Activated naive CD4-positive, alpha-beta T cell treated with anti-CD3 and anti-CD28 coated beads, Interleukin-2, amount 50 U/mL, for 24 hours (primary cell): ENCODE measurements around the gene ZMIZ2.
"Not testable (repeated sequence)": the region's sequence is repeated elsewhere in the genome, so short reads cannot be mapped to it uniquely, and the experiment has no call there.

Experiments used
- H3K27ac Mint-ChIP-seq: one replicate; pipeline ENCODE4 v1.8.0; 2021; ENCODE audit warnings: mild to moderate bottlenecking, mixed read lengths
- H3K27me3 Mint-ChIP-seq: one replicate; pipeline ENCODE4 v1.8.0; 2021; ENCODE audit warnings: mixed read lengths
- H3K36me3 Mint-ChIP-seq: one replicate; pipeline ENCODE4 v1.8.0; 2021; ENCODE audit warnings: mixed read lengths
- H3K4me1 Mint-ChIP-seq: one replicate; pipeline ENCODE4 v1.8.0; 2021; ENCODE audit warnings: mixed read lengths
- H3K4me3 Mint-ChIP-seq: one replicate; pipeline ENCODE4 v1.8.0; 2021; ENCODE audit warnings: mild to moderate bottlenecking, mixed read lengths
- H3K9me3 Mint-ChIP-seq: one replicate; pipeline ENCODE4 v1.8.0; 2021; ENCODE audit warnings: mixed read lengths

The ZMIZ2 gene

DNA sequence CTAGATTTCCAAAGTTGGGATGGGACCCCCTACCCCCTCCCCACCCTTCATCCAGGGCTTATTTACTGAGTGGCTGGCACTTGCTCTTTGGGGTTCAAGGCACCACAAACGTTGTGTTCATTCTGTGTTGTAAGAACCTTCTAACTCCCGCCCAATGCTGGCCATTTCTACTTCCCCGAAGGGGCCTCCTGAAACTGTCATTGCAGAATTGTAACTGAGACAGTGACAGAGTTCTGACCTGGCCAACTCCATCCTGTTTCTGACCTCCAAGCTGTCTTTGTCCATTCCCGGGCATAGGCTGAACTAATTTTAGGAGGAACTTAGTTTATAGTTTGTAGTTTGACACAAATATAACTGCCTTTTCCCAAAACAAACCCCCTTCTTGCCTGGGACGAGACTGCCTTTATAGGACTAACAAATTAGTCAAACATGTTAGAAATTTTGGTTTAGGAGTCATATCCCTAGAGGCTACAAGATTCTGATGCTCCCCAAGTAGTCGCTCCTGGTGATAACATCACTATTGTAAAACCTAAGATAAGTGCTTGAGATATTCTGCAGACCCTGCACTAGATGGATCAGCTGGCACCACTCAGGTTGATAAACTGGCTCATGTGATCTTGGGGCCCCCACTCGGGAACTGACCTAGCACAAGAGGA, 34.8 kb upstream of the ZMIZ2 start:
- Mint-ChIP-seq H3K4me3 (no peak overlapping the region), H3K36me3 (no peaks in the 10 kb centered on the region), H3K4me1 (peaks cover 5% of the 10 kb centered on the region), H3K27ac (no peak overlapping the region), H3K9me3 (no peaks in the 10 kb centered on the region), H3K27me3 (no peaks in the 10 kb centered on the region)

GRCh38 chr7:44716205-44716604, 32.4 kb upstream of the ZMIZ2 start:
- Mint-ChIP-seq H3K27ac (no peak overlapping the region), H3K4me1 (peaks cover 5% of the 10 kb centered on the region), H3K9me3 (no peaks in the 10 kb centered on the region), H3K36me3 (no peaks in the 10 kb centered on the region), H3K27me3 (no peaks in the 10 kb centered on the region), H3K4me3 (no peak overlapping the region)

- no peak overlapping the region for H3K4me3 Mint-ChIP-seq
- no peak overlapping the region for H3K27ac Mint-ChIP-seq
- H3K36me3 Mint-ChIP-seq, result no peaks in the 10 kb centered on the region
- H3K27me3 Mint-ChIP-seq, result no peaks in the 10 kb centered on the region
- H3K4me1 Mint-ChIP-seq, result no peaks in the 10 kb centered on the region
- H3K9me3 Mint-ChIP-seq, result no peaks in the 10 kb centered on the region
Measured at GRCh38 chr7:44720301-44720700, 28.3 kb upstream of the ZMIZ2 start.

- H3K9me3 Mint-ChIP-seq, result no peaks in the 10 kb centered on the region
- H3K27ac Mint-ChIP-seq, result no peak overlapping the region
- no peaks in the 10 kb centered on the region for H3K4me1 Mint-ChIP-seq
- no peaks in the 10 kb centered on the region for H3K27me3 Mint-ChIP-seq
- no peaks in the 10 kb centered on the region for H3K36me3 Mint-ChIP-seq
- H3K4me3 Mint-ChIP-seq, result no peak overlapping the region
Measured at GRCh38 chr7:44724276-44724675, 24.4 kb upstream of the ZMIZ2 start.

- not testable (repeated sequence) for H3K4me3 Mint-ChIP-seq, H3K27ac Mint-ChIP-seq, H3K9me3 Mint-ChIP-seq, H3K36me3 Mint-ChIP-seq, H3K4me1 Mint-ChIP-seq, H3K27me3 Mint-ChIP-seq
Measured at GRCh38 chr7:44726250-44726649, 22.4 kb upstream of the ZMIZ2 start.

DNA sequence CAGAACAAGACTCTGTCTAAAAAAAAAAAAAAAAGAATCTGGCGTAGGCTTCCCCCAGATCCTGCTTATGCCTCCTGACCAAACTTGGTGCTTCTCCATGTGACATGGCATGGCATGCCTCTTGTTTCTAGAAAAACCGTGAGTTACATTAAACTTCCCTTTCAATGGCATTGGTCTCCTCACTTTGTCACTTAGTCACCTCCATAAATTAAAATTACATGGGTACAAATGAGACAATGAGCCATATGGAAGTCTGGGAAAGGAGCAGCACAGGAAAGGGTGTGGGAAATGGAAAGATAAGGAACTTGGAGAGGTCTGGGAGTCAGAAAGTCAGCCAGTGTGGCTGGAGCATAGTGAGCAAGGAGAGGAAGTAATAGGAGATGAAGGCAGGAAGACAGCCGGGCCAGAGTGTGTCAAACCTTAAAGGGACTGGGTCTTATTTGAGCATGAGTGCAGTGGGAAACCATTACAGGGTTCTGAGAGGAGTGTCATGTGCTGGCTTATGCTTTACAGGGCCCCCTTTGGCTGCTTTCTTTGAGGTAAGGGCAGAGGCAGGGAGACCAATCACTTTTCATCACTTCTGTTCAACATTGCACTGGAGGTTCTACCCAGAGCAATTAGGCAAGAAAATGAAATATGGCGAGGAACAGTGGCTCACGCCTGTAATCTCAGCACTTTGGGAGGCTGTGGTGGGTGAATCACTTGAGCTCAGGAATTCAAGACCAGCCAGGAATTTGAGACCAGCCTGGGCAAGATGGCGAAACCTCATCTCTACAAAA, 21.3 kb upstream of the ZMIZ2 start:
- no peaks in the 10 kb centered on the region for H3K27me3 Mint-ChIP-seq
- no peaks in the 10 kb centered on the region for H3K4me1 Mint-ChIP-seq
- no peaks in the 10 kb centered on the region for H3K36me3 Mint-ChIP-seq
- no peak overlapping the region for H3K4me3 Mint-ChIP-seq
- H3K27ac Mint-ChIP-seq, result no peak overlapping the region
- no peaks in the 10 kb centered on the region for H3K9me3 Mint-ChIP-seq

DNA sequence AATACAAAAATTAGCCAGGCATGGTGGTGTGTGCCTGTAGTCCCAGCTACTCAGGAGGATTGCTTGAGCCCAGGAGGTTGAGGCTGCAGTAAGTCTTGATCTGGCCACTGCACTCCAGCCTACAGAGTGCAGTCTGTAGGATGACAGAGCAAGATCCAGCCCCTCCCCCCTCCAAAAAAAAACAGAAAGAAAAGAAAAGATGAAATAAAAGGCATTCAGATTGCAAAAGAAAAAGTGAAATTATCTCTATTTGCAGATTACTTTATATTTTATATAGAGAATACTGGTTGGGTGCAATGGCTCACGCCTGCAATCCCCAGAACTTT, 20.7 kb upstream of the ZMIZ2 start:
- Mint-ChIP-seq H3K27ac (no peak overlapping the region), H3K36me3 (no peaks in the 10 kb centered on the region), H3K4me3 (no peak overlapping the region), H3K9me3 (no peaks in the 10 kb centered on the region), H3K27me3 (no peaks in the 10 kb centered on the region), H3K4me1 (no peaks in the 10 kb centered on the region)

- no peak overlapping the region for H3K27ac Mint-ChIP-seq
Measured at GRCh38 chr7:44729949-44730590, 18.6 kb upstream of the ZMIZ2 start.

DNA sequence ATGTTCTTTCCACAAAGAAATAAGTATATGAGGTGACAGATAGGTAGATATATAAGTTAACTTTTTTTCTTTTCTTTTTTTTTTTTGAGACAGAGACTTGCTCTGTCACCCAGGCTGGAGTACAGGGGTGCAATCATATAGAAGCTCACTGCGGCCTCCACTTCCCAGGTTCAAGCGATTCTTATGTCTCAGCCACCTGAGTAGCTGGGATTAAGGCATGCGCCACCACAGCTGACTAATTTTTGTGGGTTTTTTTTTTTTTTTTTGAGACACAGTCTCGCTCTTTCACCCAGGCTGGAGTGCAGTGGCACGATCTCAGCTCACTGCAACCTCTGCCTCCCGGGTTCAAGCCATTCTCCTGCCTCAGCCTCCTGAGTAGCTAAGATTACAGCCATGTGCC, 15.7 kb upstream of the ZMIZ2 start:
- H3K9me3 Mint-ChIP-seq, H3K4me3 Mint-ChIP-seq, H3K27ac Mint-ChIP-seq, H3K36me3 Mint-ChIP-seq, H3K27me3 Mint-ChIP-seq: not testable (repeated sequence)
- peaks cover 16% of the 10 kb centered on the region for H3K4me1 Mint-ChIP-seq

More at GRCh38 chr7:44729949-44730590, 18.6 kb upstream of the ZMIZ2 start:
- Mint-ChIP-seq H3K9me3 (no peaks in the 10 kb centered on the region), H3K4me3 (no peak overlapping the region), H3K4me1 (peaks cover 4% of the 10 kb centered on the region), H3K27me3 (no peaks in the 10 kb centered on the region), H3K36me3 (no peaks in the 10 kb centered on the region)

DNA sequence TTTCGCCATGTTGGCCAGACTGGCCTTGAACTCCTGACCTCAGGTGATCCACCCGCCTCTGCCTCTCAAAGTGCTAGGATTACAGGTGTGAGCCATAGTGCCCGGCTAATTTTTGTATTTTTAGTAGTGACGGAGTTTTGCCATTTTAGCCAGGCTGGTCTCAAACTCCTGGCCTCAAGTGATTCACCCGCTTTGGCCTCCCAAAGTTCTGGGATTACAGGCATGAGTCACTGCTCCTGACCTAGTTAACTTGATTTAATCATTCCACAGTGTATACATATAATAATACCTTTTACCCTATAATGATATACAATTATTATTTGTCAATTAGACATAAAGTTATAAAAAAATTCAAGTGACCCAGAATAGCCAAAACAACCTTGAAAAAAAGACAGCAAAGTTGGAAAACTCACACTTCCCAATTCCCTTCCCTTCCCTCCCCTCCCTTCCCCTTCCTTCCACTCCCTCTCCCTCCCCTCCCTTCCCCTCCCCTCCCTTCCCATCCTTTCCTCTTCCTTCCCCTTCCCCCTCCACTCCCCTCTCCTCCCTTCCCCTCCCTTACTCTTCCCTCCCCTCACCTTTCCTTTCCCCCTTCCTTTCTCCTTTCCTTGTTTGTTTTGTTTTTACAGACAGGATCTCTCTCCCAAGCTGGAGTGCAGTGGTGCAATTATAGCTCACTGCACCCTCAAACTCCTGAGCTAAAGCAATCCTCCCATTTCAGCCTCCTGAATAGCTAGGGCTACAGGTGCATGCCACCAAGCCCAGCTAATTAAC, 14.8 kb upstream of the ZMIZ2 start:
- Mint-ChIP-seq H3K36me3 (no peaks in the 10 kb centered on the region), H3K27ac (peak overlapping the region; percentile 41), H3K4me3 (no peak overlapping the region), H3K9me3 (no peaks in the 10 kb centered on the region), H3K27me3 (no peaks in the 10 kb centered on the region), H3K4me1 (peaks cover 16% of the 10 kb centered on the region)

DNA sequence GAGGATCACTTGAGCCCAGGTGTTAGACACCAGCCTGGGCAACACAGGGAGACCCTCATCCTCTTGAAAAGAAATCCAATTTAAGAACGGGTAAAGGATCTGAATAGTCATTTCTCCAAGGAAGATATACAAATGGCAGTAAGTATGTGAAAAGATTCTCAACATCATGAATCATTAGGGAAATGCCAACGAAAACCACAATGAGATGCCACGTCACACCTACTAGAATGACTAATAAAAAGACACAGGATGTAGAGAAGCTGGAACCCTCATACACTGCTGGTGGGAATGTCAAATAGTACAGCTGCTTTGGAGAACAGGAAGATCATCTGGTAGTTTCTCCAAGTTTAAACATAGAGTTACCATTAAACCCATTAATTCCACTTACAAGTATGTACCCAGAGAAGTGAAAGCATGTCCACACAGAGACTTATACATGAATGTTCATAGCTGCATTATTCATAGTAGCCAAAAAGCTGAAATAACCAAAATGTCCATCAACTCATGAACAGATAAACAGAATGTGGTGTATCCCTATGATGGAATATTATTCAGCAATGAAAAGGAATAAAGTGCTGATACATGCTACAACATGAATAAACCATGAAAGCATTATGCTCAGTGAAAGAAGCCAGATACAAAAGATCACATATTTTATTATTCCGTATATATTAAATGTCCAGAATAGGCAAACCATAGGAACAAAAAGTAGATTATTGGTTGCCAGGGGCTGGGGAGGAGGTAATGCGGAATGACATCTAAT, 13.1 kb upstream of the ZMIZ2 start:
- no peaks in the 10 kb centered on the region for H3K27me3 Mint-ChIP-seq
- peaks cover 16% of the 10 kb centered on the region for H3K4me1 Mint-ChIP-seq
- H3K9me3 Mint-ChIP-seq, result no peaks in the 10 kb centered on the region
- peak overlapping the region; percentile 31 for H3K4me3 Mint-ChIP-seq
- H3K27ac Mint-ChIP-seq, result peak overlapping the region; percentile 94
- no peaks in the 10 kb centered on the region for H3K36me3 Mint-ChIP-seq

DNA sequence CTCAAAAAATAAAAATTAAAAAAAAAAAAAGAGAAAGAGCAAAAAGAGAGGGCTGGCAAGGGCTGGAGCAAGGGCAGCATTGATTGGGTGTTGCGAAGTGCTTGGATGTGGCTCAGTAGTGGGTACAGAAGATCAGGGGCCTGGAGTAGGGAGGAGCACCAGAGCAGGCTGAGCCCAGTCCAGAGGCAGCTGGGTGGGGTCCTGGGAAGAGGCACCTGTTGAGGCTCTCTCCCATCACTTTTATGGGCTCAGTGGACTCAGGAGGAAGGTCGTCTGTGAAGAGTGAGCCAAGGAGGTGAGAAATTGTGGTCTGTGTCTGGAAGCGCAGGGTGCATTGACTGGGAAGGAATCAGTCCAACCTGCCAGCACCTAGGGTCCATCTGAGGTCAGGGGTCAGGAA, 11.8 kb upstream of the ZMIZ2 start:
- Mint-ChIP-seq H3K4me1 (peaks cover 16% of the 10 kb centered on the region), H3K27me3 (no peaks in the 10 kb centered on the region), H3K4me3 (no peak overlapping the region), H3K36me3 (no peaks in the 10 kb centered on the region), H3K9me3 (no peaks in the 10 kb centered on the region), H3K27ac (no peak overlapping the region)

- H3K27me3 Mint-ChIP-seq, result no peaks in the 10 kb centered on the region
- no peak overlapping the region for H3K27ac Mint-ChIP-seq
- no peaks in the 10 kb centered on the region for H3K36me3 Mint-ChIP-seq
- no peak overlapping the region for H3K4me3 Mint-ChIP-seq
- peaks cover 16% of the 10 kb centered on the region for H3K4me1 Mint-ChIP-seq
- H3K9me3 Mint-ChIP-seq, result no peaks in the 10 kb centered on the region
Measured at GRCh38 chr7:44738051-44738723, 10.5 kb upstream of the ZMIZ2 start.

GRCh38 chr7:44738876-44739665, 9.6 kb upstream of the ZMIZ2 start:
- no peaks in the 10 kb centered on the region for H3K27me3 Mint-ChIP-seq
- no peak overlapping the region for H3K27ac Mint-ChIP-seq

More at GRCh38 chr7:44738876-44739665, 9.6 kb upstream of the ZMIZ2 start:
- H3K4me3 Mint-ChIP-seq, result no peak overlapping the region
- no peaks in the 10 kb centered on the region for H3K36me3 Mint-ChIP-seq
- no peaks in the 10 kb centered on the region for H3K9me3 Mint-ChIP-seq
- H3K4me1 Mint-ChIP-seq, result peaks cover 20% of the 10 kb centered on the region
